H9 (cell line): Measurements from ENCODE around the gene GPR87. TPM values are rescaled to one million over a fixed set of nuclear protein-coding genes. Genes with fewer than 3 reads are reported as not detected.
A peak's percentile ranks its signal among the peaks of the same experiment; 100 is the strongest.

ENCODE experiments used
- DNase-seq: peaks from one replicate; pipeline ENCODE4 v3.0.0-alpha.2; 2017
- H2AFZ ChIP-seq: one replicate; pipeline ENCODE4 v1.6.1; 2013; ENCODE audit warnings: mild to moderate bottlenecking, low read length, control low read depth, moderate library complexity
- H2AK5ac ChIP-seq: 2 replicates; pipeline ENCODE4 v1.6.1; 2013; ENCODE audit warnings: low read length, control low read depth, mixed read lengths; ENCODE audit not compliant: insufficient read length
- H2BK120ac ChIP-seq: one replicate; pipeline ENCODE4 v1.6.1; 2013; ENCODE audit warnings: low read depth, mild to moderate bottlenecking, low read length, control low read depth, inconsistent platforms; ENCODE audit not compliant: poor library complexity, severe bottlenecking
- H2BK12ac ChIP-seq: 2 replicates; pipeline ENCODE4 v1.6.1; 2013; ENCODE audit warnings: low read length, control low read depth, mixed read lengths, low read depth; ENCODE audit not compliant: insufficient read length
- H2BK15ac ChIP-seq: 2 replicates; pipeline ENCODE4 v1.6.1; 2013; ENCODE audit warnings: low read depth, low read length, control low read depth
- H2BK20ac ChIP-seq: one replicate; pipeline ENCODE4 v1.6.1; 2013; ENCODE audit warnings: low read depth, mild to moderate bottlenecking, low read length, control low read depth, inconsistent platforms; ENCODE audit not compliant: poor library complexity, severe bottlenecking
- H2BK5ac ChIP-seq: 2 replicates; pipeline ENCODE4 v1.6.1; 2013; ENCODE audit warnings: low read length, control low read depth, mixed read lengths; ENCODE audit not compliant: insufficient read length
- H3K14ac ChIP-seq: 2 replicates; pipeline ENCODE4 v1.6.1; 2013; ENCODE audit warnings: low read length, control low read depth; ENCODE audit not compliant: insufficient read depth
- H3K18ac ChIP-seq: 2 replicates; pipeline ENCODE4 v1.6.1; 2013; ENCODE audit warnings: low read depth, mild to moderate bottlenecking, mixed read lengths, low read length, control low read depth; ENCODE audit not compliant: insufficient read length
- H3K23ac ChIP-seq: 2 replicates; pipeline ENCODE4 v1.6.1; 2013; ENCODE audit warnings: low read length, control low read depth, mixed read lengths, low read depth; ENCODE audit not compliant: insufficient read length
- H3K23me2 ChIP-seq: 2 replicates; pipeline ENCODE4 v1.6.1; 2013; ENCODE audit warnings: low read depth, mild to moderate bottlenecking, mixed read lengths, low read length, control low read depth; ENCODE audit not compliant: insufficient read length, poor library complexity, severe bottlenecking
- H3K27ac ChIP-seq: 2 replicates; pipeline ENCODE4 v1.5.1; 2013; ENCODE audit warnings: low read length, control low read depth, mixed read lengths, low read depth; ENCODE audit not compliant: insufficient read length
- H3K27me3 ChIP-seq: 2 replicates; pipeline ENCODE4 v1.6.1; 2013; ENCODE audit warnings: low read length, control low read depth, inconsistent platforms; ENCODE audit not compliant: insufficient read depth
- H3K4ac ChIP-seq: 2 replicates; pipeline ENCODE4 v1.6.1; 2013; ENCODE audit warnings: low read depth, mild to moderate bottlenecking, control low read depth, inconsistent platforms, low read length, moderate library complexity
- H3K4me1 ChIP-seq: 2 replicates; pipeline ENCODE4 v1.6.1; 2013; ENCODE audit warnings: low read length, control low read depth, inconsistent platforms; ENCODE audit not compliant: insufficient read depth
- H3K4me2 ChIP-seq: 2 replicates; pipeline ENCODE4 v1.6.1; 2013; ENCODE audit warnings: low read length, control low read depth, mixed read lengths; ENCODE audit not compliant: insufficient read length, insufficient read depth
- H3K56ac ChIP-seq: 2 replicates; pipeline ENCODE4 v1.6.1; 2013; ENCODE audit warnings: low read depth, mild to moderate bottlenecking, mixed read lengths, low read length, control low read depth; ENCODE audit not compliant: insufficient read length
- H3K79me1 ChIP-seq: 2 replicates; pipeline ENCODE4 v1.6.1; 2013; ENCODE audit warnings: low read depth, mild to moderate bottlenecking, moderate library complexity, low read length, control low read depth, inconsistent platforms; ENCODE audit not compliant: insufficient read depth, poor library complexity, severe bottlenecking
- H3K79me2 ChIP-seq: 2 replicates; pipeline ENCODE4 v1.6.1; 2013; ENCODE audit warnings: low read length, control low read depth, inconsistent platforms; ENCODE audit not compliant: insufficient read depth
- H3K9ac ChIP-seq: 2 replicates; pipeline ENCODE4 v1.6.1; 2013; ENCODE audit warnings: low read length, control low read depth, mixed read lengths; ENCODE audit not compliant: insufficient read length; ENCODE audit errors: extremely low read depth
- H3K9me3 ChIP-seq: one replicate; pipeline ENCODE4 v1.6.1; 2013; ENCODE audit warnings: low read depth, low read length, inconsistent platforms; ENCODE audit not compliant: control insufficient read depth
- H3T11ph ChIP-seq: one replicate; pipeline ENCODE4 v1.6.1; 2013; ENCODE audit warnings: mild to moderate bottlenecking, low read length, control low read depth, inconsistent platforms
- H4K20me1 ChIP-seq: one replicate; pipeline ENCODE4 v1.6.1; 2013; ENCODE audit not compliant: control insufficient read depth, insufficient read length, insufficient read depth
- H4K5ac ChIP-seq: 2 replicates; pipeline ENCODE4 v1.6.1; 2013; ENCODE audit warnings: low read depth, mild to moderate bottlenecking, mixed read lengths, low read length, control low read depth; ENCODE audit not compliant: insufficient read length
- H4K8ac ChIP-seq: replicated peaks from 2 replicates; pipeline ENCODE4 v1.6.1; 2013; ENCODE audit warnings: low read length, control low read depth, mixed read lengths, low read depth; ENCODE audit not compliant: insufficient read length
- H4K91ac ChIP-seq: 2 replicates; pipeline ENCODE4 v1.6.1; 2013; ENCODE audit warnings: low read depth, mild to moderate bottlenecking, moderate library complexity, mixed read lengths, low read length, control low read depth; ENCODE audit not compliant: insufficient read length
- H3K27ac Mint-ChIP-seq, 3 experiments: 2 replicates in 2 of 3; 3 replicates in 1 of 3; pipeline ENCODE4 v1.8.0; 2020 to 2021; ENCODE audit warnings: mixed read lengths in 3 of 3, mild to moderate bottlenecking in 1 of 3, moderate library complexity in 1 of 3
- H3K27me3 Mint-ChIP-seq: 2 replicates; pipeline ENCODE4 v1.8.0; 2021; ENCODE audit warnings: low read depth, mild to moderate bottlenecking, moderate library complexity, mixed read lengths
- H3K36me3 Mint-ChIP-seq, 3 experiments: 2 replicates in 2 of 3; 3 replicates in 1 of 3; pipeline ENCODE4 v1.8.0; 2020 to 2021; ENCODE audit warnings: low read depth in 3 of 3, mixed read lengths in 3 of 3; ENCODE audit not compliant: insufficient read depth in 1 of 3
- H3K4me1 Mint-ChIP-seq, 2 experiments: 2 replicates each; pipeline ENCODE4 v1.8.0; 2020; ENCODE audit warnings: mixed read lengths in 2 of 2
- H3K4me3 Mint-ChIP-seq, 2 experiments: 2 replicates in 1 of 2; 3 replicates in 1 of 2; pipeline ENCODE4 v1.8.0; 2020 to 2021; ENCODE audit warnings: mild to moderate bottlenecking in 2 of 2, mixed read lengths in 2 of 2, moderate library complexity in 1 of 2
- H3K9me3 Mint-ChIP-seq, 2 experiments: 2 replicates in 1 of 2; 3 replicates in 1 of 2; pipeline ENCODE4 v1.8.0; 2020; ENCODE audit warnings: mild to moderate bottlenecking in 2 of 2, mixed read lengths in 2 of 2, moderate library complexity in 1 of 2
- WGBS: extraction: QIAGEN DNeasy Blood & Tissue Kit; methylation state at CpG from one replicate; pipeline ENCODE4 v1.1.7; 2013; ENCODE audit warnings: missing lambda C conversion rate, low lambda C conversion rate, mixed read lengths; ENCODE audit not compliant: insufficient read length; ENCODE audit errors: extremely low coverage; 5-methylcytosine and 5-hydroxymethylcytosine counted together
- total RNA-seq: library from RNA; stranded (reverse); gene quantifications from 2 replicates; pipeline ENCODE4 v1.2.1, GENCODE V29; 2021
- TF ChIP-seq, protein P1 (sequence below): fragments of 200-600 bp; sonication (generic); conservative IDR thresholded peaks from 3 replicates; pipeline ENCODE4 v1.8.0; 2021; ENCODE audit warnings: antibody characterized with exemption, mild to moderate bottlenecking

GPR87 gene
- total RNA-seq, 1 experiment from 2014 or later, result 0.33 TPM

DNA sequence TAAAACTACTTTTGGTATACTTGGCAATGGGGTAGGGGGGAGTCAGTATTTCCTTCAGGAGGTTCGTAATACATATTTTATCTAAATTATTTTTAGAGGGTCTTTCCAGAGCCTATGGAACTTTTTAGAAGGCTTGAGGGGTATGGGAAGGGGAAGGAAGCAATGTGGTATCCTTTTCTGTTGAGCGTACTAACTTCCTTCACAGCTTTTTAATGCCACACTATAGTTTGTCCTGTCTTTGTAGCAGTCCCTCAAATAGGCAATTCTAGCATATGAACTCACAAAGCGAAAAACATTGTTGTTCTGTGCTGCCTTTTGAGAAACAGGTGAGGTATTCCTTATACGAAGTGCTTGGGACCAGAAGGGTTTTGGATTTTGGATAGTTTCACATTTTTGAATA lies 35.0 kb upstream of the GPR87 start:
- Histone ChIP-seq H3K9me3 (no peaks in the 10 kb centered on the region), H2AK5ac (no peak overlapping the region), H2BK20ac (no peak overlapping the region), H3K4me2 (no peak overlapping the region), H3K56ac (no peak overlapping the region), H3K27ac (no peak overlapping the region), H4K91ac (no peak overlapping the region), H3K79me1 (no peaks in the 10 kb centered on the region), H2BK120ac (no peak overlapping the region), H3K4me1 (peaks cover 4% of the 10 kb centered on the region), H2BK12ac (no peak overlapping the region), H2BK5ac (no peak overlapping the region), H3K79me2 (no peaks in the 10 kb centered on the region), H3K27me3 (no peaks in the 10 kb centered on the region), H4K20me1 (no peaks in the 10 kb centered on the region), H3K18ac (no peak overlapping the region), H3K4ac (no peak overlapping the region), H4K5ac (no peak overlapping the region), H3K23ac (no peak overlapping the region), H3T11ph (no peak overlapping the region), H3K9ac (no peak overlapping the region), H2BK15ac (no peak overlapping the region), H3K23me2 (no peaks in the 10 kb centered on the region), H2AFZ (no peak overlapping the region), H4K8ac (no peak overlapping the region), H3K14ac (no peak overlapping the region)
- Mint-ChIP-seq H3K4me3 (no peak overlapping the region), H3K27me3 (no peaks in the 10 kb centered on the region), H3K36me3 (peaks cover 2 to 5% (median 3%) of the 10 kb centered on the region in 3 experiments; a peak in 4 of 7 replicates), H3K9me3 (no peaks in the 10 kb centered on the region; a peak in 1 of 5 replicates), H3K27ac (peak overlapping the region in 1 of 3 experiments; percentile 2; a peak in 1 of 7 replicates), H3K4me1 (peaks cover 14 to 32% of the 10 kb centered on the region in 2 experiments)
- no CpG with 5 or more reads among the region's 4 CpGs for WGBS
- no peak for DNase-seq
- TF ChIP-seq, protein P1, sequence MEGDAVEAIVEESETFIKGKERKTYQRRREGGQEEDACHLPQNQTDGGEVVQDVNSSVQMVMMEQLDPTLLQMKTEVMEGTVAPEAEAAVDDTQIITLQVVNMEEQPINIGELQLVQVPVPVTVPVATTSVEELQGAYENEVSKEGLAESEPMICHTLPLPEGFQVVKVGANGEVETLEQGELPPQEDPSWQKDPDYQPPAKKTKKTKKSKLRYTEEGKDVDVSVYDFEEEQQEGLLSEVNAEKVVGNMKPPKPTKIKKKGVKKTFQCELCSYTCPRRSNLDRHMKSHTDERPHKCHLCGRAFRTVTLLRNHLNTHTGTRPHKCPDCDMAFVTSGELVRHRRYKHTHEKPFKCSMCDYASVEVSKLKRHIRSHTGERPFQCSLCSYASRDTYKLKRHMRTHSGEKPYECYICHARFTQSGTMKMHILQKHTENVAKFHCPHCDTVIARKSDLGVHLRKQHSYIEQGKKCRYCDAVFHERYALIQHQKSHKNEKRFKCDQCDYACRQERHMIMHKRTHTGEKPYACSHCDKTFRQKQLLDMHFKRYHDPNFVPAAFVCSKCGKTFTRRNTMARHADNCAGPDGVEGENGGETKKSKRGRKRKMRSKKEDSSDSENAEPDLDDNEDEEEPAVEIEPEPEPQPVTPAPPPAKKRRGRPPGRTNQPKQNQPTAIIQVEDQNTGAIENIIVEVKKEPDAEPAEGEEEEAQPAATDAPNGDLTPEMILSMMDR, result no peak
